Measurements from ENCODE around the gene FANCI.

FANCI gene

DNA sequence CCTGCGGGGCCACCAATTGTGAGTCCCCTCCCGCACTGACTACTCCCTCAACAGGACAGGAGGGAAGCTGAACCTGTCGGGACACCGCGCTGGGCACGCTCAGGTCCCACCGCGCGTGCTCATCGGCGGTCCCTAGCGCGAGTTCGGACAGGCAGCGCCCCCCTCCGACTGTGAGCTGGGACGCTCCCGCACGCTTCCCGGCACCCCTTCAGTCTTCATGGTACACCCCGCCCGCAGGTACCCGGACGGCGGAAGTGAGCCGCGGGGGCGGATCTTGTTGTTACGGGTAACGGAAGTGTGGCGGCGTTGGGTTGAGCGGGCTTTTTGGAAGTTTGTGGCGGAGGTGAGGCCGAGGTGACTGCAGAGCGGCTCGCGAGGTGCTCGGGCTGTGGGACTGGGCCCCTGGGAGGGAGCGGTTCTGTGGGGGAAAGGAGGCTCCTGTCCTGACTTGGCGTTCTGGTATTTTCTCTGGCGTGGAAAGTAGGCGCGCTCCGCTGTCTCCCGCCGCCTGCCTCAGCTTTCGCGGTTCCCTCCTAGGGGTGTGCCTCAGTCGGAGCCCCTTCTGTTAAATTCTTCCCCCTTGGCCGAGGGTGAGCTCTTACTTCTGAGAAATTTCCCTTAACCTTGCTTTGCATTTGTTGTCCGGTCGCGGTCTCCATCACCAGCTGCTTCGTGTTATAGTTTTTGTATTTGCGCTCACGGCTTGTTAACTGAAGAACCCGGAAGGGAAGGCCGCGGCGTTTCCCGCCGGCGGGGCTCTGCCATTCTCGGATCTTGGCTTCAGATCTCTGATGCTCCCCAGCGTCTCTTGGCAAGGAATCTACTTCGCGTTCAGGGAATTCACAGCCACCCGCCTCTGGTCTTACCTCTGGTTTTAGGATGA lies at the start of gene FANCI:
Gene FANCI, plus strand, starts transcription at position 289 of the 883 bp plus-strand sequence. CDS start 3,669 bp downstream, outside the sequence.
- DNase-seq (ENCODE audit: extremely low read depth in 1 of 2, low read depth in 1 of 2) = peak; percentile 88 to 95

- DNase-seq (ENCODE audit: extremely low read depth in 1 of 2, low read depth in 1 of 2) = no peak
These were observed 49.2 kb upstream of the FANCI start for GRCh38 chr15:89194608-89195007.

DNA sequence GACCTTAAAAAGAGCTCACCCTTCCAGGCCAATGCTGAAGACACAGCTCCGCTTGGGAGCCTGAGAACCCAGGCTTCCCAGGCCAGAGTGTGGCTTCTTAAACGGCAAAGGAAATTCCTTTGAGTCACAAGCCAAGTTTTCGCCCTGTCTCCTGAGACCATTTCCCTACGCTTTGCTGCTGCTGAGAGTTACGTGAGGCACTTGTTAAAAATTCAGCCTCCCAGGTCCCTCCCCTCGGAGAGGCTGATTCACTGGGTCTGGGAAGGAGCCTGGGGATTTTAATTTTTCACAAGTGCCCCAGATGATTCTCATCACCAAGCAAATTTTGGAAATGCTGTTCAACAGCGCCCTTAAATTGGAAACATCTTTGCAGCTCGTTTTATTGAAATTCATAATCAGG lies 47.9 kb upstream of the FANCI start:
- no peak for DNase-seq (ENCODE audit: extremely low read depth in 1 of 2, low read depth in 1 of 2)

DNA sequence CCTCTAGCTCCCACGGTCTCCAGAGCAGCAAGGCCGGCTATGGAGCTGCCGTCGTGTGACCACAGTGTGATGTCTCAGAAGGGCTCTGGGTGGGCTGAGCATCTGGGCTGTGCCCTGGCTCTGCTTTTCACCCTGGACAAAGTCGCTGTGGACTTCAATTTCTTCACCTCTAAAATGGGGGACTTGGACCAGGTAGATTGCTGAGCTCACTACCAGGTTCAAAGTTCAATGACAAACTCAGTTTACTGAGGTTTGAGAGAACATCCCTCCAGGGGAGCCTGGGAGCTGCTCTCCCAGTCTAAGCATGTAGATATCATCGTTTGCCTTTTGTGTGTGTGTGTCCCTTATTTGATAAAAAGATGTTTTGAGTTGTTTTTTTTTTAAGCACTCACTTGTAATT lies 47.5 kb upstream of the FANCI start:
- no peak for DNase-seq (ENCODE audit: extremely low read depth in 1 of 2, low read depth in 1 of 2)

DNA sequence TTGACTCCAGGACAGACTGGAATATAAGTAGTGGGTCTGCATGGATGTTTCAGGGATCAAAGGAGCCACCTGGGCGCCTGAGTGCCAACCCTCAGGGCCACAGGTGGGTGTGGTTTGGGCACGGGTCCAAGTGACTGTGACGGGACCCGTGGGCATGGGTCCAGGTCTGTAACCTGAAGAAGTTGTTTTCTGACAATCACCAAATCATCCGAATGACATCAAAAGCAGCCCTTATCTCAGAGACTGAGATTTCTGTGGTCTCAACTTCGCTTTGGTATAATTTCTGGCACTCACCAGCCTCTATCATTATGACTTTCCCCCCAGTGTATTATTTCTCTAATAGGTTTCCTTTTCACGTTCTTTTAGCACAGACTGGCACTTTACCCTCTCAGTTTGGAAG lies 46.8 kb upstream of the FANCI start:
- DNase-seq (ENCODE audit: extremely low read depth in 1 of 2, low read depth in 1 of 2) = no peak

- DNase-seq (ENCODE audit: extremely low read depth in 1 of 2, low read depth in 1 of 2) = no peak
These were observed 46.2 kb upstream of the FANCI start for GRCh38 chr15:89197503-89197971.

- DNase-seq (ENCODE audit: extremely low read depth in 1 of 2, low read depth in 1 of 2) = no peak
These were observed 45.6 kb upstream of the FANCI start for GRCh38 chr15:89198196-89198595.

- no peak for DNase-seq (ENCODE audit: extremely low read depth in 1 of 2, low read depth in 1 of 2)
These were observed 44.8 kb upstream of the FANCI start for GRCh38 chr15:89198934-89199333.

DNA sequence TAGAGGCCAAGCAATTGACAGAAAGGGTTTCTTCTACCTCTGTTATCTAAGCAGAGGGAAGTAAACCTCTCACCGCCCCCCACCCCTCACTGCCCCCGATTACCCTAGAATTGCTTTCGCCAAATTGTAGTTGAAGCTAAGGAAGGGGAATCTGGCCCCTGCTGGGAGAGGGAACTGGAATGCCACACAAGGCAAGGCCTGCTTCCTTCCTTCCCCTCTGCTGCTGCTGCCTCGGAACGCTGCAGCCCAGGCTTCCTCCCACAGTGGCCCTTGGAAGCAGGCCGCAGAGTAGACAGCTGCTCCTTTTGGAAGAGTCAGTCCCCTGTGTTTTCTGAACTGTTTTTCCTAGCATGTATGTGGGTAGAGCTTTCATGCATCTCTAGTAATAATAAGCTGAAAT lies 44.0 kb upstream of the FANCI start:
- DNase-seq (ENCODE audit: extremely low read depth in 1 of 2, low read depth in 1 of 2) = no peak

GRCh38 chr15:89200182-89200581 lies 43.6 kb upstream of the FANCI start:
- DNase-seq (ENCODE audit: extremely low read depth in 1 of 2, low read depth in 1 of 2) = no peak

- DNase-seq (ENCODE audit: extremely low read depth in 1 of 2, low read depth in 1 of 2) = no peak
These were observed 42.2 kb upstream of the FANCI start for GRCh38 chr15:89201465-89202005.

DNA sequence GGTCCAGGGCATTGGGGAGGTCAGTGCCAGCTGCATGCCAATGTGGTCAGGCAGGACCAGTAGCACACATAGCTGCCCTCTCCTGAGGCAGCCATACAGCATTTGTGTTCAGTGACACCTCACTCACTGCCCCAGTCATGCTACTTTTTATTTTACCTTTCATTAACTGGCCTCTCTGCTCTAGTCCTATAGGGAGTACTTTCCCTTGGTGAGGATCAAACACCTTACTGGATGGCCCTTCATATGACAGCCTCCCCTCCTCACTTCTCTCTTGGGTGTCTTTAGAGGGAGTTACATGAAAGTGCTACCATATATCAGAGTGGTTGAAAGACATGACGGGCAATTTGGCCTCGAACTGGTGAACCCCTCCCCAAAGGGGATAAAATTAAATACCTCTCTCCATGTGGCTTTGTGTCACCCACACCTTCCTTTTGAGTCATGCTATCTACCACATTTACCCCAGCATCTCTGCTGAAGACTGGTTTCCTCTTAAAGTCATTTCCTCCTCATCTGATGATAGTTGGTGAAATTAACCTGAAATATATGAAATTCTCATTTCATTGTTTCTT lies 40.0 kb upstream of the FANCI start:
- DNase-seq (ENCODE audit: extremely low read depth in 1 of 2, low read depth in 1 of 2) = no peak

DNA sequence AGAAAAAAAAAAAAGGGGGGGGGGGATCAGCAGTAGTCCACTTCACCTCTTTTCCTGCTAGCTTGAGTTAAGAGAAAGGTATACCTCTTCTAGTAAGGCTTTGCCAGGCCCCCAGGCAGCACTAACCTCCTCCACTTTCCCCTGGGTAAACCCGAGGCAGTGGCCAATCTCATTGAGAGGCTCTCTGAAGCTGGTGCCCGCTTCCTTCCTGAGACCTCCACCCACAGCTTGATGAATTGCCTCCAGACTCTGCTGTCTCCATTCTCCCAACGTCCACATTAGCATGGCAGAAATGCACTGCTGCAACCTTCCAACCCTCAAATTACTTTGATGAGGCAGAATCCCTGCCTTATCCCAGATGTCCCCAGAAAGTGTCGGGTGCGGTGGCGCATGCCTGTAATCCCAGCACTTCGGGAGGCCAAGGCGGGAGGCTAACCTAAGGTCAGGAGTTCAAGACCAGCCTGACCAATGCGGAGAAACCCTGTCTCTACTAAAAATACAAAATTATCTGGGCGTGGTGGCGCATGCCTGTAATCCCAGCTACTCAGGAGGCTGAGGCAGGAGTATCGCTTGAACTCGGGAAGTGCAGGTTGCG lies 37.7 kb upstream of the FANCI start:
- DNase-seq (ENCODE audit: extremely low read depth in 1 of 2, low read depth in 1 of 2) = no peak

- DNase-seq (ENCODE audit: extremely low read depth in 1 of 2, low read depth in 1 of 2) = peak; percentile 31 to 56
These were observed 36.9 kb upstream of the FANCI start for GRCh38 chr15:89206908-89207331.

DNA sequence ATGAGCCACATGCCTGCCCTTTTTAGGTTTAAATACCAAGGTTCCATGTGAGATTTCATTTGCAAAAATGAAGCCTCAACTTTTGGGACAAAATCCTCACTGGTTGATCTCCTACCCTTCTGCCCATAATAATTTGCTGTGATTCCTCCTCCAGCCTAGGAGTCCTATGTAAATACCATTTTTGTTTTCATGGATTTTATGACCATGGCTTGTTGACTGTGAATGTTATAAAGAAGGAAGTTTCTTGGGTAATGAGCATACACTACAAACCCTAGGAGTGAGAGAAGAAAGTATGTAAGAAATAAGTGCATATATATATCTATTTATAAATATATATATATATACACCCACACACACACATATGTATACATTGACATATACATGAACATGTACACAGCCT lies 35.5 kb upstream of the FANCI start:
- no peak for DNase-seq (ENCODE audit: extremely low read depth in 1 of 2, low read depth in 1 of 2)

DNA sequence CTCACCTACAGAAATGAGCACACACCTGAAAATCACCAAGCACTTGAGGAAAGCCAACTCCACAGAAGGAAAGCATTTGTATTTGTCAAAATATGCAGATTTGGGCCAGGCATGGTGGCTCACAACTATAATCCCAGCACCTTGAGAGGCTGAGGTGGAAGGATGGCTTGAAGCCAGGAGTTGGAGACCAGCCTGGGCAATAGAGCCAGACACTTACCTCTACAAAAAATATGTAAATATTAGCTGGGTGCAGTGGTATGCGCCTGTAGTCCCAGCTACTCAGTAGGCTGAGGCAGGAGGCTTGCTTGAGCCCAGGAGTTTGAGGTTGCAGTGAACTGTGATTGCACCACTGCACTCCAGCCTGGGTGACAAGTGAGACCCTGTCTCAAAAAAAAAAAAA lies 34.7 kb upstream of the FANCI start:
- no peak for DNase-seq (ENCODE audit: extremely low read depth in 1 of 2, low read depth in 1 of 2)

- DNase-seq (ENCODE audit: extremely low read depth in 1 of 2, low read depth in 1 of 2) = no peak
These were observed 32.1 kb upstream of the FANCI start for GRCh38 chr15:89211678-89212170.

DNA sequence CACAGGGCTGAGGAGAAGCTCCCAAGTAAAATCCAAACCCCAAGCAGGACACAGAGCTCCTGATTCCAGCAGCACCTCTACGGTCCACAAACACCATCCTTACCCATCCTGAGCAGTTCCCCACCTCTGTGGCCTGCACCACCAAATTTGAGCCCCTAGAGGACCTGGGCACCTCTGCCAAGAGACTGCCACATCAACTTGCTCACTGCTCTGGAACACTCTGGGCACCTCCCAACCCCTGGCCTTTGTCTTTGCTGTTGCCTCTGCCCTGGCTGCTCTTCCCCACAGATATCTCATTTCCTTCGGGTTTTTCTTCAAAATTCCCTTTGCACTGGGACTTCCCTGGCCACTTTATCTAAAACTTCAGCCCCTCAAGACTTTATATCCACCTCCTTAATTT lies 28.2 kb upstream of the FANCI start:
- DNase-seq (ENCODE audit: extremely low read depth in 1 of 2, low read depth in 1 of 2) = no peak

- no peak for DNase-seq (ENCODE audit: extremely low read depth in 1 of 2, low read depth in 1 of 2)
These were observed 26.7 kb upstream of the FANCI start for GRCh38 chr15:89217031-89217430.

GRCh38 chr15:89217686-89218376 lies 25.9 kb upstream of the FANCI start:
- no peak for DNase-seq (ENCODE audit: extremely low read depth in 1 of 2, low read depth in 1 of 2)

GRCh38 chr15:89218531-89218930 lies 25.2 kb upstream of the FANCI start:
- no peak for DNase-seq (ENCODE audit: extremely low read depth in 1 of 2, low read depth in 1 of 2)
